Neutrophil (primary cell): ENCODE results near the gene SH3D19.

Source experiments
- H3K27ac ChIP-seq: fragments of 200-600 bp; sonication (generic); 2 replicates; pipeline ENCODE4 v1.5.1; 2016; ENCODE audit warnings: mild to moderate bottlenecking, moderate library complexity
- H3K27me3 ChIP-seq: fragments of 200-600 bp; sonication (generic); 2 replicates; pipeline ENCODE4 v1.6.0; 2016; ENCODE audit warnings: mild to moderate bottlenecking
- H3K36me3 ChIP-seq: fragments of 200-600 bp; sonication (generic); 2 replicates; pipeline ENCODE4 v1.5.1; 2017
- H3K4me1 ChIP-seq, 2 experiments: fragments of 200-600 bp in 1 of 2; sonication (generic) in 1 of 2; 1 replicate in 1 of 2; 2 replicates in 1 of 2; pipeline versions ENCODE4 v1.5.1 to v1.6.1; 2013 to 2016; ENCODE audit warnings: low read depth in 1 of 2, low read length in 1 of 2, mild to moderate bottlenecking in 1 of 2, moderate library complexity in 1 of 2; ENCODE audit not compliant: control insufficient read depth in 1 of 2, insufficient read depth in 1 of 2
- H3K4me3 ChIP-seq, 2 experiments: fragments of 200-600 bp in 1 of 2; sonication (generic) in 1 of 2; 1 replicate in 1 of 2; 2 replicates in 1 of 2; pipeline ENCODE4 v1.5.1; 2013 to 2016; ENCODE audit warnings: low read depth in 1 of 2, low read length in 1 of 2, mild to moderate bottlenecking in 1 of 2, moderate library complexity in 1 of 2
- H3K9me3 ChIP-seq: fragments of 200-600 bp; sonication (generic); 2 replicates; pipeline ENCODE4 v1.5.1; 2016
- TF ChIP-seq, protein P1 (sequence below): fragments of 200-600 bp; sonication (generic); IDR thresholded peaks from 2 replicates; pipeline ENCODE4 v1.5.1; 2016; ENCODE audit warnings: antibody characterized with exemption

SH3D19 gene

GRCh38 chr4:151184523-151185458 lies 140.6 kb downstream of the SH3D19 start:
- Histone ChIP-seq H3K9me3 (no peaks in the 10 kb centered on the region), H3K4me1 (no peaks in the 10 kb centered on the region), H3K27ac (no peak overlapping the region), H3K36me3 (no peaks in the 10 kb centered on the region), H3K4me3 (no peak overlapping the region), H3K27me3 (no peaks in the 10 kb centered on the region)
- TF ChIP-seq, protein P1, sequence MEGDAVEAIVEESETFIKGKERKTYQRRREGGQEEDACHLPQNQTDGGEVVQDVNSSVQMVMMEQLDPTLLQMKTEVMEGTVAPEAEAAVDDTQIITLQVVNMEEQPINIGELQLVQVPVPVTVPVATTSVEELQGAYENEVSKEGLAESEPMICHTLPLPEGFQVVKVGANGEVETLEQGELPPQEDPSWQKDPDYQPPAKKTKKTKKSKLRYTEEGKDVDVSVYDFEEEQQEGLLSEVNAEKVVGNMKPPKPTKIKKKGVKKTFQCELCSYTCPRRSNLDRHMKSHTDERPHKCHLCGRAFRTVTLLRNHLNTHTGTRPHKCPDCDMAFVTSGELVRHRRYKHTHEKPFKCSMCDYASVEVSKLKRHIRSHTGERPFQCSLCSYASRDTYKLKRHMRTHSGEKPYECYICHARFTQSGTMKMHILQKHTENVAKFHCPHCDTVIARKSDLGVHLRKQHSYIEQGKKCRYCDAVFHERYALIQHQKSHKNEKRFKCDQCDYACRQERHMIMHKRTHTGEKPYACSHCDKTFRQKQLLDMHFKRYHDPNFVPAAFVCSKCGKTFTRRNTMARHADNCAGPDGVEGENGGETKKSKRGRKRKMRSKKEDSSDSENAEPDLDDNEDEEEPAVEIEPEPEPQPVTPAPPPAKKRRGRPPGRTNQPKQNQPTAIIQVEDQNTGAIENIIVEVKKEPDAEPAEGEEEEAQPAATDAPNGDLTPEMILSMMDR, result no peak

DNA sequence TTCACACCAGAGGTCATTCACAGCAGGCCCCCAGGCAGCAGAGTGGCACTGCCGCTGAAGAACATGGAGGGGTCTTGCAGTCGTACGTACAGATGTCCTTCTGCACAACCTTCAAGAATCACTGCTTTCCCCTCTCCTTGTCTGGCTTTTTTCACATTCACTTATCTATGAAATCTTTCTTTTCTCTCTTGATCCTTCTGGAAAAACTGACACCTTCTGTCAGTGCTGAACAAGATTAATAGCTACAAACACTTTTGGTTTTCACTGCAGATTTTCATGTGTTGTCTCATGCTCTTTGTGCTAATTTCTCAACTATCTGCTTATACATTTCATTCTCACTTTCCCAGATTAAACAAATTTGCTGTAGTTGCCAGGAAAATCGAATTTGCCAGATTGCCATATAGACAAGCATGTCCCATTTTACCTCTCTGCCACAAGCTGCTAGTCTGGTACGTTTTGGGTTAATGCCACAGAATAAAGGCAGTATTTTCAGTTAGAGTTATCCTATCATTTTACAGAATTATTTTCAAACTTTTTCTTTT lies 142.9 kb downstream of the SH3D19 start:
- H3K27me3 ChIP-seq, result no peaks in the 10 kb centered on the region
- H3K36me3 ChIP-seq, result no peaks in the 10 kb centered on the region
- H3K4me1 ChIP-seq, result no peaks in the 10 kb centered on the region
- TF ChIP-seq, protein P1, result no peak
- no peaks in the 10 kb centered on the region for H3K9me3 ChIP-seq
- no peak overlapping the region for H3K27ac ChIP-seq
- H3K4me3 ChIP-seq, result no peak overlapping the region

GRCh38 chr4:151176685-151177084 lies 148.7 kb downstream of the SH3D19 start:
- TF ChIP-seq, protein P1, result no peak
- no peak overlapping the region for H3K4me3 ChIP-seq
- no peaks in the 10 kb centered on the region for H3K27me3 ChIP-seq
- no peaks in the 10 kb centered on the region for H3K36me3 ChIP-seq
- H3K4me1 ChIP-seq, result no peaks in the 10 kb centered on the region
- no peaks in the 10 kb centered on the region for H3K9me3 ChIP-seq
- H3K27ac ChIP-seq, result no peak overlapping the region

- TF ChIP-seq, protein P1, result no peak
- no peaks in the 10 kb centered on the region for H3K36me3 ChIP-seq
- no peak overlapping the region for H3K27ac ChIP-seq
These were observed 149.4 kb downstream of the SH3D19 start for GRCh38 chr4:151175754-151176631.

DNA sequence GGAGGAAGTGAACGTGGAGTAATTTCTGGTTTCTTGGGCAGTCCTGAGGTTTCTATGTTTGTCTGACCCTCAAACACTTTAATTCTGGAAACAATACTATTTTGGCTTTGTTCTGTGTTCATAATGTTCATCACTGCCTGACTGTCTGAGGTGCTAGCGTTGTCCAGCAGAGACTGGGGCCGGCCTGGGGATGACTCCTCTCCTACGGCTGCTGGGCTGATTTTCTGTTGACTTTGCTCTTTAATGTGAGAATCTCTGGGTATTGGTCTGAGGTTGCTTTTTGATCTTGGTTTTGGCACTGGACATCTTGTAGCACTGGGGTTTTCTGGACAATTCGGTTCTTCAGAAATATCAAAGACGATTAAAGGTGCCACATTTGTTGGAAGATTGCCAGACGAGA lies 150.2 kb downstream of the SH3D19 start:
- H3K27ac ChIP-seq, result no peak overlapping the region

More at GRCh38 chr4:151175754-151176631, 149.4 kb downstream of the SH3D19 start:
- Histone ChIP-seq H3K4me1 (no peaks in the 10 kb centered on the region), H3K4me3 (no peak overlapping the region), H3K27me3 (no peaks in the 10 kb centered on the region), H3K9me3 (no peaks in the 10 kb centered on the region)

More for the DNA sequence above, 150.2 kb downstream of the SH3D19 start:
- TF ChIP-seq, protein P1, result no peak
- Histone ChIP-seq H3K4me3 (no peak overlapping the region), H3K4me1 (no peaks in the 10 kb centered on the region), H3K36me3 (no peaks in the 10 kb centered on the region), H3K27me3 (no peaks in the 10 kb centered on the region), H3K9me3 (no peaks in the 10 kb centered on the region)
